ENCODE results near the gene CORIN. TPM values are rescaled to one million over a fixed set of nuclear protein-coding genes. Genes with fewer than 3 reads are reported as not detected.

Gene CORIN
- total and polyA plus RNA-seq, 4 donors, result 0.02 to 0.23 (median 0.15) TPM

Small RNA genes within 50 kb of the gene (small RNA-seq; reads per million reads assigned to genes)
- 0.07 reads per million for gene MIR8053

Other genes with a start within 250 kb of the CORIN start
- gene NFXL1, start 76.5 kb upstream of the CORIN start, total RNA-seq, result 1 to 10 TPM; 5.5 to 9.9 TPM
- 1 to 10 TPM; 3.9 to 5.4 TPM for gene NFXL1, start 76.5 kb upstream of the CORIN start, polyA plus RNA-seq
- 10 to 100 TPM in 1 of 2 donors, 1 to 10 TPM in 1; 6.1 to 28.0 TPM for gene CNGA1, start 178.6 kb upstream of the CORIN start, total RNA-seq
- 10 to 100 TPM in 1 of 2 donors, 1 to 10 TPM in 1; 3.9 to 41.3 TPM for gene CNGA1, start 178.6 kb upstream of the CORIN start, polyA plus RNA-seq
- gene NIPAL1, start 178.7 kb upstream of the CORIN start, total RNA-seq, result 10 to 100 TPM in 1 of 2 donors, 1 to 10 TPM in 1; 7.9 to 10.7 TPM
- gene NIPAL1, start 178.7 kb upstream of the CORIN start, polyA plus RNA-seq, result 1 to 10 TPM; 2.5 to 4.3 TPM